GM12891 (cell line): Measurements from ENCODE around the gene PRM1.

Source experiments
- PAX5 ChIP-seq: IDR thresholded peaks from 2 replicates; pipeline ENCODE4 v1.6.1; 2011; ENCODE audit warnings: low read length, moderate library complexity, mild to moderate bottlenecking; ENCODE audit not compliant: insufficient read depth, severe bottlenecking
- POLR2A ChIP-seq: IDR thresholded peaks from 2 replicates; pipeline ENCODE4 v1.6.1; 2011; ENCODE audit warnings: low read depth, low read length, control low read depth
- POLR2AphosphoS5 ChIP-seq: IDR thresholded peaks from 2 replicates; pipeline ENCODE4 v1.6.1; 2011; ENCODE audit warnings: low read depth, low read length, control low read depth
- POU2F2 ChIP-seq: IDR thresholded peaks from 2 replicates; pipeline ENCODE4 v1.6.1; 2011; ENCODE audit warnings: low read depth, mild to moderate bottlenecking, control low read depth, low read length, moderate library complexity
- SPI1 ChIP-seq: IDR thresholded peaks from 2 replicates; pipeline ENCODE4 v1.6.1; 2011; ENCODE audit warnings: low read depth, low read length, control low read depth
- TAF1 ChIP-seq: IDR thresholded peaks from 2 replicates; pipeline ENCODE4 v1.6.1; 2011; ENCODE audit warnings: low read depth, low read length, control low read depth

- no peak for TF ChIP-seq POLR2AphosphoS5
- TF ChIP-seq POLR2A: no peak
- TF ChIP-seq TAF1: no peak
- TF ChIP-seq SPI1: no peak
- TF ChIP-seq PAX5: no peak
- TF ChIP-seq POU2F2: no peak
Observed at GRCh38 chr16:11291091-11291703, 10.1 kb upstream of the PRM1 start.
